ENCODE results near the gene MYOC. TPM values are rescaled to one million over a fixed set of nuclear protein-coding genes. Genes with fewer than 3 reads are reported as not detected.

MYOC gene
- total RNA-seq, 4 donors from 2014 or later, result 5.0 to 17.4 (median 8.6) TPM

- DNase-seq (no peak), ATAC-seq (no peak)
- Histone ChIP-seq H3K4me3 (no peak overlapping the region), H3K9me3 (no peaks in the 10 kb centered on the region), H3K4me1 (no peaks in the 10 kb centered on the region), H3K27me3 (no peaks in the 10 kb centered on the region), H3K36me3 (no peaks in the 10 kb centered on the region), H3K27ac (no peak overlapping the region)
- in situ Hi-C loops (cut with MboI; ENCODE audit: low sequenced_read_pairs in 4 of 4), result no loop called here
- intact Hi-C loops (cut with DNase I; ENCODE audit: low total_unique reads), result no loop called here
- TF ChIP-seq POLR2A (IDR thresholded peaks at IDR 0.05), result no peak
- TF ChIP-seq CTCF (IDR thresholded peaks at IDR 0.05 in 4 of 5, conservative IDR thresholded peaks at IDR 0.05 in 1 of 5), result no peak
Measured at GRCh38 chr1:171636141-171636540, 16.3 kb downstream of the MYOC start.

- Histone ChIP-seq H3K9me3 (no peaks in the 10 kb centered on the region), H3K4me1 (no peaks in the 10 kb centered on the region), H3K4me3 (no peak overlapping the region), H3K27me3 (no peaks in the 10 kb centered on the region), H3K27ac (no peak overlapping the region), H3K36me3 (no peaks in the 10 kb centered on the region)
- no peak for ATAC-seq
- TF ChIP-seq CTCF (IDR thresholded peaks at IDR 0.05 in 4 of 5, conservative IDR thresholded peaks at IDR 0.05 in 1 of 5) (no peak), POLR2A (IDR thresholded peaks at IDR 0.05) (no peak)
- no peak for DNase-seq
- intact Hi-C loops (cut with DNase I; ENCODE audit: low total_unique reads), result no loop called here
- in situ Hi-C loops (cut with MboI; ENCODE audit: low sequenced_read_pairs in 4 of 4), result no loop called here
Measured at GRCh38 chr1:171635661-171636060, 16.8 kb downstream of the MYOC start.

- ATAC-seq (no peak), DNase-seq (no peak)
- no peak for TF ChIP-seq CTCF (IDR thresholded peaks at IDR 0.05 in 4 of 5, conservative IDR thresholded peaks at IDR 0.05 in 1 of 5)
- no peak overlapping the region for H3K27ac ChIP-seq
- H3K4me3 ChIP-seq, result no peak overlapping the region
- in situ Hi-C loops (cut with MboI; ENCODE audit: low sequenced_read_pairs in 4 of 4), result no loop called here
- no peaks in the 10 kb centered on the region for H3K9me3 ChIP-seq
- no peaks in the 10 kb centered on the region for H3K4me1 ChIP-seq
- intact Hi-C loops (cut with DNase I; ENCODE audit: low total_unique reads), result no loop called here
- no peaks in the 10 kb centered on the region for H3K27me3 ChIP-seq
- no peaks in the 10 kb centered on the region for H3K36me3 ChIP-seq
Measured at GRCh38 chr1:171628225-171628624, 24.3 kb downstream of the MYOC start.

GRCh38 chr1:171627020-171627419 is 25.5 kb downstream of the MYOC start:
- H3K27me3 ChIP-seq, result no peaks in the 10 kb centered on the region
- in situ Hi-C loops (cut with MboI; ENCODE audit: low sequenced_read_pairs in 4 of 4) (no loop called here), intact Hi-C loops (cut with DNase I; ENCODE audit: low total_unique reads) (no loop called here)
- H3K4me1 ChIP-seq, result no peaks in the 10 kb centered on the region
- H3K27ac ChIP-seq, result no peak overlapping the region
- TF ChIP-seq POLR2A (IDR thresholded peaks at IDR 0.05) (no peak), CTCF (IDR thresholded peaks at IDR 0.05 in 4 of 5, conservative IDR thresholded peaks at IDR 0.05 in 1 of 5) (no peak)
- H3K9me3 ChIP-seq, result no peaks in the 10 kb centered on the region
- ATAC-seq (no peak), DNase-seq (no peak)
- no peaks in the 10 kb centered on the region for H3K36me3 ChIP-seq
- no peak overlapping the region for H3K4me3 ChIP-seq

GRCh38 chr1:171625225-171625624 is 27.3 kb downstream of the MYOC start:
- in situ Hi-C loops (cut with MboI; ENCODE audit: low sequenced_read_pairs in 4 of 4) (no loop called here), intact Hi-C loops (cut with DNase I; ENCODE audit: low total_unique reads) (no loop called here)
- Histone ChIP-seq H3K4me1 (no peaks in the 10 kb centered on the region), H3K9me3 (no peaks in the 10 kb centered on the region), H3K27me3 (no peaks in the 10 kb centered on the region), H3K4me3 (no peak overlapping the region), H3K36me3 (no peaks in the 10 kb centered on the region), H3K27ac (no peak overlapping the region)
- ATAC-seq, result no peak
- no peak for TF ChIP-seq POLR2A (IDR thresholded peaks at IDR 0.05)
- no peak for TF ChIP-seq CTCF (IDR thresholded peaks at IDR 0.05 in 4 of 5, conservative IDR thresholded peaks at IDR 0.05 in 1 of 5)
- no peak for DNase-seq
